Dedifferentiated amniotic fluid mesenchymal stem cell (primary cell): ENCODE data around the gene RBM12.
"Not testable (repeated sequence)": the region's sequence is repeated elsewhere in the genome, so short reads cannot be mapped to it uniquely, and the experiment has no call there.

Experiments used
- DNase-seq: peaks from one replicate; pipeline ENCODE4 v3.0.0-alpha.2; 2016; ENCODE audit errors: extremely low spot score

RBM12 gene

DNA sequence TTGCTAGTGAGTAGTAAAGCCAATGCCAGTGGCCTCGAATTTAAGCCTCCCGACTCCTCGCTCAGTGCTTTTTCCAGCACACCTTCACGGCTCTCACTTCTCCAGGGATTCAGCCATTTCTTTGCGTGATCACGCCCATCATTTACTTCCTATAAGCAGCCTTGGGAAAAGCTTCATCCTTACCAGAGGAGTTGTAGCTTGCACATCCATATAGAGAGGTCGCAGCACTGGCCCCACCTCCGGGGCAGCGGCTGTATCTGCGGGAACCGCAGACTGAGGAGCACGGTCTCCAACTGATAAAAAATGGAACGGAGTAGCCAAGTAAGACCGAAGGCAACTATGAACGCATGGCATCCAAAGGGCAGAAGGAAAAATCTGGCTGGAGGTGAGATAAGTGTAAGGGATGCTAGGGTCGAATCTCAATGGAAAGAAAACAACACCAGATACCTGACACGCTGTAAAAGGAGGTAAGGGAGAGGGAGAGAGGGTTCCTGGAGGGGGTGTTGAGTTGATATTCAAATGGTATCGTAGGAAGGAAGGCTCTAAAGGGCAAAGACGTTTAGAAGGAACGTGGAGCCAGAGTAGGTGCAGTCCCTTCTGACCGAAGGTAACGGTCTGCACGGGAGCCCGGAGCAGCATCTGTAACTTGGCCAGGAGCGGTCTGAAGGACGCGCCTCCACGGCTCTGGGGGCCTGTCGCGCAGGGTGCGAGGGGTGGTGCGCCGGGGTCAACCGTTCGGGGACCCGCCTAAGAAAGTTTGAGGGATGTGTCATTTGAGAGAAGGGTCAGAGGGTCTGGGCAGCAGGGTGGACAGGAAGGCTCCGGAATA, 33.8 kb upstream of the RBM12 start:
- no peak for DNase-seq

DNA sequence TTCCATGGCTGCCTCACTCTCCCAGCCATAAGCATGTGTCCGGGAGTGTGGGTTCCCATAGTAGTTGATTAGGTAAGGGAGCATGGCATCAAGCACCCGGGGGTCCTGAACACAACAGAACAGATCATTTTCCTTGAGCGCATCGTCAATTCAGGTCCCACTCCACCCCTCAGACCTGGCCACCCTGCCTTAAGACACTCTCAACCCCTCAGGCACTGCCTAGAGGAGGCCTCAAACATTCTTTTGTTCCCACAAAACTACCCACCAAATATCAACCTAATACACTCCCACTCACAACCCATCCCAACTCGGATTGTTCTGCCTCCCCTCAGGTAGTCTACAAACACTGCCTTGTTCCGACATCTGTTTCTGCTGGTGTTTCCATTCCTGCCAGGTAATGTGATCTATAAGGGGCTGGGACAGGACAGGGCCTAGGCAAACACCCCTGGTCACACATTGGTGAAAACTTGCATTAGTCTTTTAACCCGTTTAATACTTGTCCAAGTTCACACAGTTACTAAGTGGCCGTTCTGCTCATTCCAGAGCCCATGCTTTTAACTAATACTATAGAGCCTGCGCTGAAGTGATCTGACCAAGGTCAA, 33.1 kb upstream of the RBM12 start:
- DNase-seq: no peak

DNA sequence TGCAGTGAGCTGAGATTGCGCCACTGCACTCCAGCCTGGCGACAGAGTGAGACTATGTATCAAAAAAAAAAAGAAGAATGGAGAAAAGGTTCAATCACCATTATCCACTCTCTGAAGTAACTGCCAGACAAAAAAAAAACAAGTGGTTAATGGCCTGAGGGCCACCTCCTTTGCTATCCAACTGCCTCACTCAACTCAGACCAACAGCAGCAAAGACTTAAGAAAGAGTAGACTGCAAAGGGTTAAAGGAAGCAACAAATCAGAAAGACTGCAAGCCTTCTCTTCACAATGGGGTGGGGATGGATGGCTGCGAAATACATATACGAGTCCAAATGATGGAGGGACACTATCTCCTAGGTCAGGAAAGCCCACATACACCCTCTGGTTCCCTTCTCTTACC, 31.3 kb upstream of the RBM12 start:
- DNase-seq: no peak

DNA sequence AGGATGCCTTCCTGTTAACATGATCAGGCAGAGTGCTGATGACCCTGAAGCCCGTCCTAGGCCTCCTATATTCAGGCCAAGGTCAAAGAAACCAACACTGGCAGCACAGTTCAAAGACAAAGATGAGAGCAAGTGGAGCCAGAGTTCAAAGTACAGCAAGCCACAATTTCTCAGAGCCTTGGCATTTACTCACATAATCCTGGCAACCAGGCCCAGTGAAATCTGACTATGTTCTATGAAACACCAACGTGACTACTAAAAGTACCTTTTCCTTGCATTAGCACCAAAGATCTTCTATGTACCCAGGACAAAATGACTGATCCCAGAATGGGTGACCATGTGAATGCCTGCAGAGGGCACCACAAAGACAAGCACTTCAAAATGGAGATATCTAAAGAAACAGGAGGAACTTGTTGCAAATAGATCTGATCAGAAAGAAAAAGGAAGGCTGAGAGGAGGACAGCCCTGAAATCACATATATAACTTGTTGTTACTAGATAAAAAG, 30.6 kb upstream of the RBM12 start:
- DNase-seq: no peak

DNA sequence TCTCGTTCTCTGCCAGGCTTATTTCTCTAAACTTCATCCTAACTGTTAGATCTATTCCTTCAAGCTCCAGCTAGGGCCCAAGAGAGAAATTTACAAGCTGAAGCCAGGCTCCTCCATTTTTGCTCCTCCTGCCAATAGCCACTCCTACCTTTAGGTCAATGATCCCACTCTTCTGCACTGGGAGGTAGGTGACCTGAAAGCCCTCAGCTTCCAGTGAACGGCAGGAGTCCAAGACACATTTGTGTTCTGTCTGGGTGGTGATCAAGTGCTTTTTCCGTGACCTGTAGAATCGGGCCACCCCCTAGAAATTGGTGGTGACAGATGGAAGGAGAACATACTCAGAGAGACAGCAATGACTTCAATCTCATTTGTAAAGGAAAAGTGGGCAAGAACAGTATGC, 25.6 kb upstream of the RBM12 start:
- DNase-seq: no peak

DNA sequence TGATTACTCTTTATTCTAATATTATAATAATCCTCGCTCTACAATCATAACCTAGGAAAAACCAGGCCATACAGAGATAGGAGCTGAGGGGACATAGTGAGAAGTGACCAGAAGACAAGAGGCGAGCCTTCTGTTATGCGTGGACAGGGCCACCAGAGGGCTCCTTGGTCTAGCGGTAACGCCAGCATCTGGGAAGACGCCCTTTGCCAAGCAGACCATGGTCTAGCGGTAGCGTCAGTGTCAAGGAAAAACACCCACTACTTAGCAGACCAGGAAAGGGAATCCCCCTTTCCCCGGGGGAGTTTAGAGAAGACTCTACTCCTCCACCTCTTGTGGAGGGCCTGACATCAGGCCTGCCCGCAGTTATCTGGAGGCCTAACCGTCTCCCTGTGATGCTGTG, 22.2 kb upstream of the RBM12 start:
- DNase-seq: not testable (repeated sequence)

DNA sequence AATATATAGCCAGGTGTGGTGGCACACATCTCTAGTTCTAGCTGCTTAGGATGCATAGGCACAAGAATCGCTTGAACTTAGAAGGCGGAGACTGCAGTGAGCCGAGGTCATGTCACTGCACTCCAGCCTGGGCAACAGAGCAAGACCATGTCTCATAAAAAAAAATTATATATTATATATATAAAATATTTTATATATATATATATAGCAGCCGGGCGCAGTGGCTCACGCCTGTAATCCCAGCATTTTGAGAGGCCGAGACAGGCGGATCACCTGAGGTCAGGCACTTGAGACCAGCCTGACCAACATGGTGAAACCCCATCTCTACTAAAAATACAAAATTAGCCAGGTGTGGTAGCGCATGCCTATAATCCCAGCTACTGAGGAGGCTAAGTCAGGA, 20.7 kb upstream of the RBM12 start:
- not testable (repeated sequence) for DNase-seq

DNA sequence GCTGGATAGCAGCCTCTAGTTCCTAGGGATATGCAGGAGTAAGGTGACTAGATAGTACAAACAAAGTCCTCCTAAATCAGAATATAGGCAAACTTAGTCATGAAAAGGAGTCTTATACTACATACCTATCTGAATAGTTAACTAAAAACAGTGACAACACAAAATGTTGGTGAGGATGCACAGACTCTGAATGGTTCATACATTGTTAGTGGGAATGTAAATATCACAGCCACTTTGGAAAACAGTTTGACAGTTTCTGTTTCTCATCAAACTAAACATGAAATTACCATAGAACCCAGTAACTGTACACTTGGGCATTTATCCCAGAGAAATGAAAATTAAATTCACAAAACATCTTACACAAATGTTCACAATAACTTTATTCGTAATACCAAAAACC, 17.3 kb upstream of the RBM12 start:
- no peak for DNase-seq

DNA sequence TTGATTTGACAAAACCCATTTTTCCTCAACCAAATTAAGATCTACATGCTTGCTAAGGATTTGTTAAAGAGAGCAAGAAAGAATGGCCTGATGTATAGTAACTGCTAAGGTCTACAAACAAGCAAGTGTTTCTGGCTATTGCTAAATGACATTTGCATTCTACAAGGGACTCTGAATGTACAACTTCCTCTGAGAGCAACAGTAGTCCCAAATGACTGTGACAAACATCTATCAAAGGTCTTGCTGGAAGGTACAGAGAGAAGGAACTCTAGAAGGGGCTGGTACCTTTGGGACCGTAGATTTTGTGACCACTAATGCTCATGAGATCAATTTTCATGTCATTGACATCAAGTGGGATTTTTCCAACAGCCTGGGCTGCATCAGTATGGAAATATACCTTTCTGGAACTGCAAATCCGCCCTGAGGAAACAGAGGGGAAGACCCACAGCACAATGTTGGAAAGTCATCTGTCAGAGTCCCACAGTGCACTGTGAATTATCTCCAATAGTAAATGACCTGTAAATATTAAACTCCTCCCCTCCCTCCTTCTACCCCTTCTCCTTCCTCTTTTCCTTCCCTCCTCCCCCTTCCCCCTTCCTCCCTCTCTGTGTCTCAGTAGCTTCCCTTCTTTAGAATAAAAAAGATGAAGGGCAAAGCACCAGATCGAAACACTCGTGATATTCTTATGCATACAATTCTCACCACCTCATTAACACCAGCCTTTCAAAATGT, 15.9 kb upstream of the RBM12 start:
- DNase-seq: no peak

DNA sequence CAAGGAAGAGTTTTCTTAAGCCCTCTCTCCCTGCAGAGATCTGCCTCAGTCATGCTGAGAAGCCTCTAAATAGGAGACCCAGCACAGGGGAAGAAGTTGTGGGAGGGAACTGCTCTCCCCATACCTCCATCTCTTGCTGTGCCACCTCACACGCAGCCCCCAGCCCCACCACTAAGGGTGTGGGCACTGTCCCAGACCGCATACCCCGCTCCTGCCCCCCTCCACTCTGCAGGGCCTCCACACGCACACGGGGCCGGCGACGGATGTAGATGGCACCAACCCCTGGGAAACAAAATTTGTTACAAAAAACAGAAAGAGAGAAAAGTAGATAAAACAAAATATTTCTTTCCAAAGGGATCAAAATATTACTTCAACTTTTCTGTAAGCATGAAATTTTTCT, 10.2 kb upstream of the RBM12 start:
- DNase-seq: no peak

DNA sequence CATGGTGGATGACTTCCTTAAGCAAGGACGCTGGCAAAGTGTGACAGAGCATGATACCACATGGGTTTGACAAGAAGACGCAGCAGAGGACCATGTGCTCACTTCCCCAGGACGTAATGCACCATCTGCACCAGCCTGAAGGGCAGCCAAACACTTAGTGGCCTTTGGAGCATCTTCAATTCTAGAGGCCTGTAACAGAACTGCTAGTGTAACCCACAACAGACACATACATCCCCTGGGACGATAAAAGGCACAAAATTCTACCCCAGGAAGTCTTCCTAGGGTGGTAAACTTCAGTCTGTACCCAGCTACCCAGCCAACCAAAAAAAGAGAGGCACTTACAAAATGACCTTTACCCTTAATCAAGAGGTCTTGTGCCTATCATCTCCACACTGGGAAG, 9.2 kb upstream of the RBM12 start:
- DNase-seq: no peak

DNA sequence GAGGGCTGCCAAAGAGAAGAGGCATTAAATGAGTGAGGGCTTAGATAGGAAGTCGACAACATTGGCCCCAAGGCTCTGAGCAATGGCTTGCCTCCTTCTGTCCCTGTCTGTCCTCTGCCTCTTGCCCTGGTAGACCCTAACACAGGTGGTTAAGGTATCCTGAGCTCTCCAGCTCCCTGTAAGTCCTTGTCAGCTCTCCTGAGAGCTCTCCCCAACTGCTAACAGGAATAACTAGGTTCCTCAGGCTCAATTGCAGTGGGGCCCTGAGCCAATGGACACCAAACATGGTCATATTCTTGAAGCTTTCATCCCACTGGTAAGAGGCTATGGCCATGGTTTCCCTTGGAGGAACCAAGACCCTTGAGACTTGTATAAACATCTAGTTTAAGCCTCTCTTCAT, 5.0 kb upstream of the RBM12 start:
- DNase-seq: no peak

DNA sequence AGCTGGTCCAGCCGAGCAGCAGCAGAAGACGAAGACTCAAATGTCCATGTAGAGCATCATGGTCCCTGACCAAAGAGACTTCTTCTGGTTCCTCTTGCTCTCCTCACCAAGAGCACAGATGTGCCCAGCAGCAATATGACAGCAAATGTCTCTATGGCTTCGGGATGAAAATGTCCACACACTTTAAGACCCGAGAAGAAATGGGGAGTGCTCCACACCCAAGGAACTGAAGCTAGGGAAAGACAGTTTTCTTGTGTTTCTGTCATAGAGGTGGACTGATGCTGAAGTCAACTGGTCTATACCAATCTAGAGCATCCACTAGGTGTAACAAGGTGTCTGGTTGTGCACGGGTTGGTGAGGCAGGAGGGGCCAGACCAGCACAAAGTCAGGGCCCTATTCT, 4.5 kb upstream of the RBM12 start:
- no peak for DNase-seq

DNA sequence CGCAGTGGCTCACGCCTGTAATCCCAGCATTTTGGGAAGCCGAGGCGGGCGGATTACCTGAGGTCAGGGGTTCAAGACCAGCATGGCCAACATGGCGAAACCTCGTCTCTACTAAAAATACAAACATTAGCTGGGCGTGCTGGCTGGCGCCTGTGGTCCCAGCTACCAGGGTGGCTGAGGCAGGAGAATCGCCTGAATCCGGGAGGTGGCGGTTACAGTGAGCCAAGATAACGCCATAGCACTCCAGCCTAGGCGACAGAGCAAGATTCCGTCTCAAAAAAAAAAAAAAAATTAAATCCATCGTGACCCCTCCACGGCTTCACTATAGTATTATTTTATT, 1.2 kb upstream of the RBM12 start:
- no peak for DNase-seq

DNA sequence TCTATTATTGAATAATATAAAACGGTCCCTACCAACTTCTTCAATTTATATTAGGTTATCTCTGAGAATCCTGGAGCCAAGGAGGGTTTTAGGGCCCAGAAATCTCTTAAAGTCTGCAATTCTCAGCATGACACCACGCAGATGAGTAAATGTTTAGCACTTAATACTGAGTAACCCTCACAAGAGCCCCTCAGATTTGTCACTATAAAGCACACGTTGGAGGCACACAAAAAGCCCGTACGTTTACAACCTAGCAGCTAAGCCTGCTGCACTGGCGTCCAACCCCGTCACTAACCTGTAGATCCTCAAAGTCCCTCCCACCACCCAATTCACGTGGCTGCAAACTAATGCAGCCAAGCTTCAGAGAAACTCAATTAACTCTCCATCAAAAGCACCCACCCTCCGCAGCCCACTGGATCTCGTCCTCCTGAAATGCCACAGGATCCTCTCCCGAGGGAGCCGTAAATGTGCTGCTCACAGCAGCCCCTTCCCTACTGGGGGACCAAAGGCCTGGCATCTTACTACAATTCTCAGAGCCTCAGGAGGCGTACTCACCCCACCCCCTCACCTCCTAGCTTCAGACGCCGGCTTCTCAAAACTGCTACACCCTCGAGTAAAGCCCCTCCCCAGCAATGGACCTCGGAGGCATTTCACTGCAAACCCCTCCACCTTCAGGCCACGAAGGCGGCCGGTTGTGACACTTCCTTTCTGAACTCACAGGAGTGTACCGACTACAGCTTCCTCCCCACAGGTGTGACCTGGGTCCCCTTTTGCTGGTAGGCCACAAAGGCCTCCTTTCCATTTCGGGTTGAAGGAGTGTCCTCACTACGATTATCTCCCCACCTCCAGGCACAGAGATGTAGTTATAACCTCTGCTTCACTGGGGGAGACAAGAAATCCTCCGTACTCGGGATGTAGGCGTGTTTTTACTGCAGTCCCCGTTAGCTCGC, 909 bp downstream of the RBM12 start:
- DNase-seq: no peak

DNA sequence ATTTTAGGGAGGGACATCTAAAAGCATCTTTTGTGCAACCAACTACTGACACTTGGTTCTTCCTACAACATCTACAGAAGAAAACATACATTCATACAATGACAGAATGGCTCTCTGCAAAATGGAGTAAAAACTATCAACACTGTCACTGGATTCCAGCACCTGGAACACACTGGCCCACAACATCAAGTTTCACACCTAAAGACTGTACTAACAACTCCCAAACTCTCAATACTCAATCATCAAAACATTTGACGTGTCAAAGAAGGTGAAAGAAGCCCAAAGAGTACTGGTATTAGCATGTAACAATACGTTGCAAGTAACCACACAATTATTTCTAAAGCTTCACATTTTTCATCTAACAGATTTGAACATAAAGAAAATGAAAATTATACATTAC, 2.1 kb downstream of the RBM12 start:
- DNase-seq: no peak

DNA sequence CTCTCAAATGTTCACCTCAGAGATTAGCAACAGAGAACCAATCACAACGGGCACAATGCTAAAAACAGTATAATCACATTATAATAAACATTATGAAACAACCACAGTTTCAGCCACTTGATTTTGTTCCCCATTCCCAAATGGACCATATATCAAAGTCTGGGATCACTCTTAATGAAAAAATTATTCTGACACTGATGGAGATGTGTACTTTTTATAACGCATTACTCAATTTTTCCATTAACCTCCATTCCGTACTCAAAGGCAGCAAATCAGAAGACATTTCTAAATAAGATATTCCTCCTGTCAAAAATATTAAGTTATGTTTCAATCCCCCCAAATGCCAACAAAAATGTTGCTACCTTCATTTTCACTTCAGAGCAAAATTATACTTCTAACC, 2.8 kb downstream of the RBM12 start:
- no peak for DNase-seq

DNA sequence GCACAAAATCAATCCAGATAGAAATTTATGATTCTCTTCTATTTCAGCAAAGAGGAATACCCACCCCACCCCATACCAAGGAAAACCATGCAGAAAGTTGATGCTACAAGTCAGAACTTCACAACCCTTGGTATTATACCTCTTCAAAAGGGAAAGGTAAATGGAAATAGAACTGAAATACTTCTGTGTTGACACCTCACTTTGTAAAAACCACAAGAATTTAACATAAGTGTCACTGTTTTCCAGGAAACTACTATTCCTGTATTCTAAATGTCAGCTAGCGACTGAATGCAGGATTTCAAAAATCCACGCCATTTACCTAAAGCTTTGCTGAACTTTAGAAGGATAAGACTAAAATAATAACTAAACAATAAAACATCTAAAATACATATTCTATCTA, 3.6 kb downstream of the RBM12 start:
- DNase-seq: no peak

DNA sequence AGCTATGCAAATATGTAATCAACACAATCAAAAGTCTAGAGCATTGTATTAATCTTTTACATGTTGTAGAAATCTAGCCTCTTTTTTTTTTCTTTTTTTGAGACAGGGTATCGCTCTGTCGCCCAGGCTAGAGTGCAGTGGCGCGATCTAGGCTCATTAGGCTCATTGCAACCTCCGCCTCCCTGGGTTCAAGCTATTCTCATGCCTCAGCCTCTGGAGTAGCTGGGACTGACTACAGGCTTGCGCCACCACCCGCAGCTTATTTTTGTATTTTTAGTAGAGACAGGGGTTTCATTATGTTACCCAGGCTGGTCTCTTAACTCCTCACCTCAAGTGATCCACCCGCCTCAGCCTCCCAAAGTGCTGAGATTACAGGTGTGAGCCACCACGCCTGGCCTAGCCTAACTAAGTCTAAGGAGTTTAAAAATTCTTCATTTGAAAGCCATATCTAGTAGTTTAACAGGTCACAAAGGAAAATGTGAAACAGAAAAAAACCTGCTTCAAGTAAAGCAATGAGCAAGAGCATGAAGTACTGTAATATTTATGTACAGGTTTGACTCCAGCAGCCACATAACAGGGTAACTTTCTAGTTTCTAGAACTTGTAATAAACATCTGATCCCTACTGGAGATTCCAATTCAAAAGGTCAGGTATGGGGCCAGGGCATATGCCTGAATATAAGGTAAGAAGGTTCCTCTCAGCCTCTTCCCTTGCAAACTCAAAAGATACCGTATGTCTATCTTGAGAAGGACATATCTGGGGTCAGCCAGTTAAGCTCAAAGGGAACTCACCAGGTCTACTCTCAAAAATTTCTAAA, 4.4 kb downstream of the RBM12 start:
- DNase-seq: no peak

DNA sequence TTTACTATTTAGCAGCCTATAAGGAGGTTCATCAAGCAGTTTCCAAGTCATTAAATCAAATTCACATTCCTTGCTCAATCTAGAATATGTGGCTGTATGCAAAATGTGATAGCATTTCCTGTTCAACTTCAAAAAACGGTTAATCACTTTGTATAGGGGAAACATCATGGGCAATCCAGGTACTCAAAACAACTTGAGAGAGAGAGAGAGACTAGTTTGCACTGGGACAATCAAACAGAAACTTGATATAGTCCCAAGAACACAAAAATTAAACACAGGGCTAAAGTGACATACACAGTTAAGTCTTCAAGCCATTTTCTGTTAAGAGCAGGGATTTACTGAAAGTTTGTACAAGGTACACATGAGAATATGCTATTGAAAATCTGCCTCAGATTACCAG, 7.4 kb downstream of the RBM12 start:
- DNase-seq: no peak

DNA sequence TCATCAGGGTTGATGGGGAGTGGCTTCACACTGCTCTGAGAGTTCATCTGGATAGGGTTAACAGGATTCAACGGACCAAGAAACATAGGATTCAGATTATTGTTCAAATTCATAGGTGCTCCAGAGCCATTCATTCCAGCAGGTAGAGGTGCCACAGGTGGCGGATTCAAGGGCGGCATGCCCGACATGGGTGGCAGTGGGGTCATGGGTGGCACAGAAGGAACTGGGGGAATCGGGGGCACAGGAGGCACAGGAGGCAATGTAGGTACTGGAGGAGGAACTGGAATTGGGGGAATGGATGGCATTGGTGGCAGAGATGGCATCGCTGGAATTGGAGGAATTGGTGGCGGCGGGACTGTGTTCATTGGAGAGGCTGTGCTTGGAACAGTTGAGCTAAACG, 10.3 kb downstream of the RBM12 start:
- no peak for DNase-seq
